Stimulated activated CD8-positive, alpha-beta memory T cell treated with anti-CD3 and anti-CD28 coated beads, Interleukin-4, amount 100 ng/mL, for 48 hours (primary cell): ENCODE results near the gene CFAP61.

ENCODE experiments used
- DNase-seq: peaks from one replicate; pipeline ENCODE4 v3.0.0-alpha.2; 2020

Gene CFAP61

GRCh38 chr20:20037960-20038359 lies 14.4 kb upstream of the CFAP61 start:
- DNase-seq, result no peak

- no peak for DNase-seq
Observed at GRCh38 chr20:20038586-20038985, 13.7 kb upstream of the CFAP61 start.

DNA sequence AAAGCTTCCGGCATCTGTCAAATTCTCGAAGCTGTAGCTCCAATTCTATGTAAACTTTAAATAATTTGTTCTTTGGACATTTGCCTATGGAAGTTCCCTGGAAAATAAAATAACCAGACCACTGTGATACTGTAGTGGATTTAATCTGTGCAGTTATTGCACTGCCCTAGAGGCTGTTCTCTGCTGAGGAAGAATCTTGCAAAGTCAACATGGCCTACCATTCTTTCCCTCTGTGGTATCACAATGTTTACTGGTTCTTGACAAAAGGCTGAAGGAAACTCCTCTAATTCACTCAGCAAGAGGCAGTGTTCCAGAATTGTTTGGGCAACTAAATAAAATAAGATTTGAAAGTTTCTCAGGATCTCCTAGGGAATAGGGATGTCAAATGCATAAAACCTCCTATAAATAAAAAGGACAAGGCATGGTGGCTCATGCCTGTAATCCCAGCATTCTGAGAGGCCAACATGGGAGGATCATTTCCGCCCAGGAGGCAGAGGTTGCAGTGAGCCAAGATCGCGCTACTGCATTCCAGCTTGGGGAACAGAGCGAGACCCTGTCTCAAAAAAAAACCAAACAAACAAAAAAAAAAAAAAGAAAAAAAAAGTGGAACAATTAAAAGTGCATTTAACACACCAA lies 12.5 kb upstream of the CFAP61 start:
- DNase-seq, result no peak

DNA sequence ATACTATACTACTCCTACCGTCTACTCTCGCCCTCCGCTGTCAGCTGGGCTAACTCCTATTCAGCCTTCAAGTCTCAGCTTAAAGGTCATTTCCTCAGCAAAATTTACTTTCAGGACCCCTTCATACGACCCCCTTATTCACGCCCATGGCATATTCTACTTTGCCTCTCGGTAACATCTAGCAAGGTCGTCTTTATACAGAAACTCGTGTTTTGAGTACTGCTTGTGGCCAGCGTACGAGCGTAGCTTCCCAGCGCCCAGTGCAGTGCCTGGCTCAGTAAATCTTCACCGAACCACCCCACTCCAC lies 612 bp upstream of the CFAP61 start:
- no peak for DNase-seq

GRCh38 chr20:20060234-20060998 lies 8.1 kb downstream of the CFAP61 start:
- no peak for DNase-seq

DNA sequence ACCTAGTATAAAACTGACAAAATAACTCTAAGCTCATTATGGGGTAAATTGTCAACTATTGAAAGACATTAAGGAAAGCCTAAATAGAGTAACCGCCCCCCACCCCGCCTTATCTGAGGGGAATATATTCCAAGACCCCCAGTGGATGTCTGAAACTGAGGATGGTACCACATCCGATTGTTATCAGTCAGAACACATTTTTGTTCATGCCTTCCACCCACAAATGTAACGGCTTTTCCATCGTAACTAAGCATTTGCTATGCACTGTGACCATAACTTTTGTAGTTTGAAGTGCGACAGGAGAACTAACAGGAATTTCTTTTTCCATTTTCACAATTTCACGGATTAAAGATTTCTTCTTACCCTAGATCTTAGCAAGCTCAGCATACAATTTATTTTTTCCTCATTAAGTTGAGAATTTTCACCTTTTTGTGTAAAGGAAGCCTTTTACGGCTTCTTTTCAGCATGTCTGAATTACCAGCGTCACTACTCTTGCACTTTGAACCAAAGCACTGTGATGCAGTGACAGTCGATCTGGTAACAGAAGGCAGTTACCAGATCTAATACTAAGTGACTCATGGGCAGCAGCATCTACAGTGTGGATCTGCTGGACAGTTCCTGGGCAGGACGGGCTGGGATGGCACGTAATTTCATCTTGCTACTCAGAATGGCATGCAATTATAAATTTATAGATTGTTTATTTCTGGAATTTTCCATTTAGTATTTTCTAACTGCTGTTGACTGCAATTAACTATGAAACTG lies 11.8 kb downstream of the CFAP61 start:
- DNase-seq, result no peak

GRCh38 chr20:20065361-20065760 lies 13.0 kb downstream of the CFAP61 start:
- DNase-seq, result no peak

DNA sequence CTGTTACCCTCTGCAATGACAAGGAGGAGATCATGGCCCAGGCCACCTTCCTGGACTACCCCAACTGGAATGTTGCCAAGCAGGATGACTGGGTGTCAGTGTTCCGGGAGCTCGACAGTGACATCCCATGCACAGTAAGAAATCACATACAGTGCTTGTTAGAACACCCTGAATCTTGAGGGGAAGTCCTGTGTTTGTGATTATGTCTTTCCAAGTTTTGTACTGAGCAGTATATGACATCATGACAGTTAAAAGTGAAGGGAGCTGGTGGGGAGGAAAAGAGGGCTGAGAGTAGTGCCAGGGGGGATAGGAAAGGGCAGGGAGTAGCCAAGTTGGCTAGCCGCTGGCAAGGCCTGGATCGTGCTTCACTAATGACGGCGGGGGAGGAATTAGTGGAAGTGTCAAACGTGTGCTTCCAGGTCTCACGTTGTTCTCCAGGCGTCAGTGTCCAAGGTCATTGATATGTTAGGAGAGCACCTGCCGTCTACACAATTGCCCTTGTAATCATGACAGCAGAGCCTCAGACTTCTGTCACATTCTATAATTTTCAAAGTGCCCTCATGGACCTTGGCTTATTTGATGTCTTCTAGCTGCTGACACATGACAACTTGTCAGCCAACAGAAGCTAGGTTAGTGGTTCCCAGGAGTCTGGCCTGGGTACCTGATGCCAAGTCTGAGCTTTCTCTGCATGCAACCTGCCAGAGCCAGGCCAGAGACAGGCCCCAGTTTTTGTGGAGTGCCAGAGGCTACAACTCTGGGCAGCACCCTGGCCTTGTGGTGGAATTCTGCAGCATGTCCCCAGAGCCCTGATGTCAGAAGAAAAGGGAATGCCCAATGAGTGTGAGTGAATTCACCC lies 18.8 kb downstream of the CFAP61 start:
- no peak for DNase-seq

DNA sequence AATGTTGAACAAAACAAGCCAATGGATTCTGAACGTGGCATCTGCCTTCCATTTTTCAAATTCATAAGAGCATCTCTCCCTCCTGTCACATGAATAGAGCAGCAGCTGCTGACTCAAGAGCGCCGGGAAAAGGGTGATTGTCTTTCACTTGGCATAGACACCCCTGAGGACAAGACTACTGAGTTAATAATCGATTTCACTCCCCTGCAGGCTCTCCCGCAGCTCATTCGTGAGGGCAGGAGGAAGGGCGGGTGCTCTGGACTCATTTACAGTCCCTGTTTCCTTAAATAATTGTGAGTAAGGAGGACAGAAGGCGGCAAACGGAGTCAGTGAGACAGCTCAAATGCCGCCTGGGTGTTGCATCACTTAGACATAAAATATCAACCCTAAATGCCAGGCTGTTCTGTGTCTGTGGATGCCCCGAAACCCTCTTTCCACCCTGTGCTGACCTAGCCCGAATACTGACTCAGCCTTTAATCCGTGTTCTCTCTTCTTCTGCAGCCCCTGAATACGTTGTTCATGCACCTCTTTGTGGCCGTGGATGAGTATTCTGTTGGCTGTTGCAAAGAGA lies 21.6 kb downstream of the CFAP61 start:
- DNase-seq, result no peak

- no peak for DNase-seq
Observed at GRCh38 chr20:20075032-20075431, 22.7 kb downstream of the CFAP61 start.

- no peak for DNase-seq
Observed at GRCh38 chr20:20076297-20077065, 24.1 kb downstream of the CFAP61 start.

GRCh38 chr20:20078041-20078440 lies 25.7 kb downstream of the CFAP61 start:
- no peak for DNase-seq

GRCh38 chr20:20079102-20079784 lies 26.9 kb downstream of the CFAP61 start:
- DNase-seq, result no peak

DNA sequence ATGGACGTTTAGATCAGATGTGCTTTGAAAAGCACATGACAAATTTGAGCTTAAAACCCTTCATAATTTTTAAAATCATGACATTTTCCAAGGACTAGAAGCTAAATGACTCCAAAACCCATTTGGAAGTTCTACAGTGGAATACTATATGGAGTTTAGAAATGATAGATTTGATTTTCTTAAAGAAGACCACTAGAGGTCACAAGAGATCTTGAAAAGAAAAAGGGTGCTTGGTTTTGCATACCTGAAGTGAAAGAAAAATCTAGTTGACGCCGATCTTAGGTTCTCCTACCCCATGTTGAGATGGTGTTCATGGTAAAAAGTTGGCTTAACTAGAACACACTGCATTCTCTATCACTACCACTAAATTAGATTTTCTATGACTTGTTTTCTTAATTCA lies 31.5 kb downstream of the CFAP61 start:
- DNase-seq, result no peak

- no peak for DNase-seq
Observed at GRCh38 chr20:20084296-20084752, 32.0 kb downstream of the CFAP61 start.

GRCh38 chr20:20085071-20085470 lies 32.7 kb downstream of the CFAP61 start:
- no peak for DNase-seq

DNA sequence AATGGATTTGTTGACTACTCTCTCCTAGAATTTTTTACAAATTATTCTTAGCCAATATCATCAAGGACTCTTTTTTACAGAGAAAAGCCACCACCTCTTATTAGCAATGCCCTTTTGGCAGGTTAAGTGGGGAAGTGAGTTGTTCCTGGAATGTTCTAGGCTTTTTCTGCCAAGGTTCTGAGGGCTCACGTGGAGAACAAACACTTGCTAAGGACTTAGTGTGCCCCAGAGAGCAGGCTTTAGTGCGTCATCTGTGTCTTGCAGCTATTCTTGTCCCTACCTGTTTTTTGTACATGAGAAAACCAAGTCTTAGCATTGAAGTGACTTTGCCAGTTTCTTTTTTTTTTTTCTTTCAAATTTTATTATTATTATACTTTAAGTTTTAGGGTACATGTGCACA lies 33.5 kb downstream of the CFAP61 start:
- no peak for DNase-seq

GRCh38 chr20:20089018-20089417 lies 36.7 kb downstream of the CFAP61 start:
- DNase-seq, result no peak

DNA sequence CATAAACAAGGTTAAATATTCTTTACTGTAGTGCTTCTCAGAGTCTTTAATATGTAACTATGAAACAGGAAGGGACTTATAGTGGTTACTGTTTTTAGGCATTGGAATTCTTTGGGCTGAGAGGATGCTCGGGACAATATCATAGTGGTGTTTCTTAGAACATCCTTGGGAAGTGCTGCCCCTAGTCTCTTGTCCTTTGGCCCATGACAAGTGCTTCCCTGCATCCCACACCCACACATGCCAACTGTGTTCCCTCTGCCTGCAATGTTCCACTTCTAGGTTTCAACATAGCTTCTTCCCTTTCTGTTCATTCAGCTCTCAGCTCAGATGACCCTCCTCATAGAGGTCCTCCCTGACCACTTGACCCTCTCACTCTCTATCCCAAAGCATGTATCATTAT lies 37.6 kb downstream of the CFAP61 start:
- no peak for DNase-seq

DNA sequence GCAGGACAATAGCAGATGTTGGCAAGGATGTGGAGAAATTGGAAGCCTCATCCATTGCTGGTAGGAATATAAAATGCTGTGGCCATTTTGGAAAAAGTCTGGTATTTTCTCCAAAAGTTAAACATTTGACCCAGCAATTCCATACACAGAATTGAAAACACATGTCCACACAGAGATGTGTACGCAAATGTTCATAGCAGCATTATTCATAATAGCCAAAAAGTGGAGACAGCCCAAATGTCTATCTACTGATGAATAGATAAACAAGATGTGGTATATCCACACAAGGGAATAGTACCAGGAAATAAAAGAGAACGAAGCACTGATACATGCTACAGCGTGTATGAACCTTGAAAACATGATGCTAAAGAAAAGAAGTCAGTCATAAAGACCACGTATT lies 40.5 kb downstream of the CFAP61 start:
- DNase-seq, result no peak

- DNase-seq, result no peak
Observed at GRCh38 chr20:20094410-20094809, 42.1 kb downstream of the CFAP61 start.
